Fibroblast of lung (primary cell): ENCODE data around the gene RNF175. TPM values are rescaled to one million over a fixed set of nuclear protein-coding genes. Genes with fewer than 3 reads are reported as not detected.

Source experiments
- DNase-seq, 2 donors: peaks; one replicate each; pipeline versions ENCODE4 v3.0.0 to v3.0.0-alpha.2; 2010; ENCODE audit warnings: low read depth in 2 of 2
- H2AFZ ChIP-seq: 2 replicates; pipeline ENCODE4 v1.5.1; 2012; ENCODE audit warnings: low read length, control low read depth, inconsistent platforms
- H3K27ac ChIP-seq: 2 replicates; pipeline ENCODE4 v1.5.1; 2011; ENCODE audit warnings: low read length, control low read depth; ENCODE audit not compliant: insufficient read depth
- H3K27me3 ChIP-seq: 2 replicates; pipeline ENCODE4 v1.5.1; 2011; ENCODE audit warnings: mild to moderate bottlenecking, low read length; ENCODE audit not compliant: control insufficient read depth, insufficient read depth
- H3K36me3 ChIP-seq: 2 replicates; pipeline ENCODE4 v1.5.1; 2011; ENCODE audit warnings: low read length; ENCODE audit not compliant: control insufficient read depth, insufficient read depth
- H3K4me1 ChIP-seq: 2 replicates; pipeline ENCODE4 v1.5.1; 2011; ENCODE audit warnings: low read length; ENCODE audit not compliant: control insufficient read depth, insufficient read depth; ENCODE audit errors: extremely low read depth
- H3K4me2 ChIP-seq: 2 replicates; pipeline ENCODE4 v1.5.1; 2011; ENCODE audit warnings: low read length, control low read depth; ENCODE audit not compliant: insufficient read depth; ENCODE audit errors: extremely low read depth
- H3K4me3 ChIP-seq, 4 experiments: fragments of 200-600 bp in 1 of 4; sonication (generic) in 1 of 4; replicated peaks in 1 of 4; 2 replicates each; pipeline ENCODE4 v1.5.1; 2011 to 2016; ENCODE audit warnings: low read length in 4 of 4, low read depth in 3 of 4, mild to moderate bottlenecking in 3 of 4, control low read depth in 2 of 4, inconsistent platforms in 1 of 4, mixed read lengths in 1 of 4; ENCODE audit not compliant: insufficient read depth in 1 of 4; ENCODE audit errors: control extremely low read depth in 1 of 4
- H3K79me2 ChIP-seq: 2 replicates; pipeline ENCODE4 v1.5.1; 2012; ENCODE audit warnings: mild to moderate bottlenecking, low read length, inconsistent platforms; ENCODE audit not compliant: control insufficient read depth, insufficient read depth
- H3K9ac ChIP-seq: 2 replicates; pipeline ENCODE4 v1.5.1; 2011; ENCODE audit warnings: mild to moderate bottlenecking, low read length, control low read depth; ENCODE audit not compliant: insufficient read depth
- H3K9me3 ChIP-seq: 2 replicates; pipeline ENCODE4 v1.5.1; 2012; ENCODE audit warnings: low read depth, low read length; ENCODE audit not compliant: control insufficient read depth, insufficient read depth
- H4K20me1 ChIP-seq: 2 replicates; pipeline ENCODE4 v1.5.1; 2011; ENCODE audit warnings: low read length; ENCODE audit not compliant: control insufficient read depth, insufficient read depth; ENCODE audit errors: extremely low read depth
- EZH2 ChIP-seq: IDR thresholded peaks from 2 replicates; pipeline ENCODE4 v1.5.1; 2012; ENCODE audit warnings: low read length, control low read depth, mild to moderate bottlenecking; ENCODE audit errors: missing control alignments
- polyA plus RNA-seq, 2 donors: library from polyadenylated mRNA; depleted of rRNA in 1 of 2; stranded (reverse) in 1 of 2; unstranded in 1 of 2; fragments of >200 nt; gene quantifications; 2 replicates each; pipeline ENCODE4 v1.2.1, GENCODE V29; 2011 to 2012; ENCODE audit warnings: missing spikeins in 1 of 2
- total RNA-seq: library from RNA; depleted of rRNA; stranded (reverse); fragments of >200 nt; gene quantifications from 2 replicates; pipeline ENCODE4 v1.2.1, GENCODE V29; 2014
- TF ChIP-seq, protein P1 (sequence below), 2 donors: IDR thresholded peaks in 1 of 2; conservative IDR thresholded peaks in 1 of 2; 1 replicate in 1 of 2; 2 replicates in 1 of 2; pipeline ENCODE4 v1.5.1; 2011 to 2012; ENCODE audit warnings: low read length in 2 of 2, control low read depth in 1 of 2, inconsistent platforms in 1 of 2, low read depth in 1 of 2, mild to moderate bottlenecking in 1 of 2

RNF175 gene
- total and polyA plus RNA-seq, 2 donors (not counting 1 experiment from before 2014, with no cell fraction given) = not detected

DNA sequence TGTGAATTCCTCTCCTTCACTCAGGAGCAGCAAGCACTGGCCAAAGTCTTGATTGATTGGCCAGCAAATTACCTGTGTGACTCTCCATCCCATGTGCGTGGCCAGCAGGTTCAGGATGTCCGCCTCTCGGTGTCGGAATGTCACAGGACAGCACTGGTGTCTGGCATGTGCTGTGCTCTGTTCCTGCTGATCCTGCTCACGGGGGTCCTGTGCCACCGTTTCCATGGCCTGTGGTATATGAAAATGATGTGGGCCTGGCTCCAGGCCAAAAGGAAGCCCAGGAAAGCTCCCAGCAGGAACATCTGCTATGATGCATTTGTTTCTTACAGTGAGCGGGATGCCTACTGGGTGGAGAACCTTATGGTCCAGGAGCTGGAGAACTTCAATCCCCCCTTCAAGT is 55.3 kb downstream of the RNF175 start:
- no peaks in the 10 kb centered on the region for H3K9me3 ChIP-seq
- H3K27me3 ChIP-seq = peaks cover under 1% of the 10 kb centered on the region

DNA sequence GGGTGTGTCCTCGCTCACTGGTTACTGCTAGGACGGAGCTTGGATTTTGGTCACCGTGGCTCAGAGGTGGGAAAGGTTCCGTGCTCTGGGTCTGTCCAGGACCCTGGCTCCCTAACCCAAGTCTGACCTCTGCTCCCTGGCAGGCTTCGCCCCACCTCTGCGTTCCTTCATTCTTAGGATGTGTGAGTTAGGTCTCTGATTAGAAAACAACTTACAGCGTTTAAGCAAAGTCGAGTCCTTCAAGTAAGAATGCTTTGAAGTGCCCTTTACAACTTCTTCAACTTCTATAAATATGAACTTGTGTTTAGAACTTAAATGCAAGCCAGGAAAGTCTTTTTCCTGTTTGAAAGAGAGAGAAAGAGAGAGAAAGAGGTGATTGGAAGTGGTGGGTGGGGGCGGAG is 74.9 kb downstream of the RNF175 start:
- H3K9ac ChIP-seq = no peak overlapping the region
- peaks cover 24% of the 10 kb centered on the region for H3K27me3 ChIP-seq
- H3K9me3 ChIP-seq = no peaks in the 10 kb centered on the region
- no peak for DNase-seq
- peak overlapping the region; percentile 94 for H3K4me2 ChIP-seq
- H3K4me3 ChIP-seq = peak overlapping the region in 3 of 4 experiments; percentile 32 to 59 (median 55)
- H3K79me2 ChIP-seq = no peaks in the 10 kb centered on the region
- H3K4me1 ChIP-seq = no peaks in the 10 kb centered on the region
- H3K27ac ChIP-seq = no peak overlapping the region
- peak; percentile 79 for TF ChIP-seq EZH2
- TF ChIP-seq, protein P1, sequence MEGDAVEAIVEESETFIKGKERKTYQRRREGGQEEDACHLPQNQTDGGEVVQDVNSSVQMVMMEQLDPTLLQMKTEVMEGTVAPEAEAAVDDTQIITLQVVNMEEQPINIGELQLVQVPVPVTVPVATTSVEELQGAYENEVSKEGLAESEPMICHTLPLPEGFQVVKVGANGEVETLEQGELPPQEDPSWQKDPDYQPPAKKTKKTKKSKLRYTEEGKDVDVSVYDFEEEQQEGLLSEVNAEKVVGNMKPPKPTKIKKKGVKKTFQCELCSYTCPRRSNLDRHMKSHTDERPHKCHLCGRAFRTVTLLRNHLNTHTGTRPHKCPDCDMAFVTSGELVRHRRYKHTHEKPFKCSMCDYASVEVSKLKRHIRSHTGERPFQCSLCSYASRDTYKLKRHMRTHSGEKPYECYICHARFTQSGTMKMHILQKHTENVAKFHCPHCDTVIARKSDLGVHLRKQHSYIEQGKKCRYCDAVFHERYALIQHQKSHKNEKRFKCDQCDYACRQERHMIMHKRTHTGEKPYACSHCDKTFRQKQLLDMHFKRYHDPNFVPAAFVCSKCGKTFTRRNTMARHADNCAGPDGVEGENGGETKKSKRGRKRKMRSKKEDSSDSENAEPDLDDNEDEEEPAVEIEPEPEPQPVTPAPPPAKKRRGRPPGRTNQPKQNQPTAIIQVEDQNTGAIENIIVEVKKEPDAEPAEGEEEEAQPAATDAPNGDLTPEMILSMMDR (conservative IDR thresholded peaks at IDR 0.05 in 1 of 2, IDR thresholded peaks at IDR 0.05 in 1 of 2; ENCODE audit: low read depth in 1 of 2, low read length in 2 of 2) = no peak
- peak overlapping the region; percentile 40 for H2AFZ ChIP-seq
- no peaks in the 10 kb centered on the region for H3K36me3 ChIP-seq
- no peaks in the 10 kb centered on the region for H4K20me1 ChIP-seq

More for the DNA sequence above, 55.3 kb downstream of the RNF175 start:
- no peak for DNase-seq
- Histone ChIP-seq H3K79me2 (no peaks in the 10 kb centered on the region), H3K4me3 (no peak overlapping the region), H2AFZ (no peak overlapping the region), H3K27ac (no peak overlapping the region), H4K20me1 (no peaks in the 10 kb centered on the region), H3K4me2 (no peak overlapping the region), H3K36me3 (no peaks in the 10 kb centered on the region), H3K9ac (no peak overlapping the region), H3K4me1 (no peaks in the 10 kb centered on the region)
- no peak for TF ChIP-seq EZH2
- TF ChIP-seq, protein P1 (conservative IDR thresholded peaks at IDR 0.05 in 1 of 2, IDR thresholded peaks at IDR 0.05 in 1 of 2; ENCODE audit: low read depth in 1 of 2, low read length in 2 of 2) = no peak

DNA sequence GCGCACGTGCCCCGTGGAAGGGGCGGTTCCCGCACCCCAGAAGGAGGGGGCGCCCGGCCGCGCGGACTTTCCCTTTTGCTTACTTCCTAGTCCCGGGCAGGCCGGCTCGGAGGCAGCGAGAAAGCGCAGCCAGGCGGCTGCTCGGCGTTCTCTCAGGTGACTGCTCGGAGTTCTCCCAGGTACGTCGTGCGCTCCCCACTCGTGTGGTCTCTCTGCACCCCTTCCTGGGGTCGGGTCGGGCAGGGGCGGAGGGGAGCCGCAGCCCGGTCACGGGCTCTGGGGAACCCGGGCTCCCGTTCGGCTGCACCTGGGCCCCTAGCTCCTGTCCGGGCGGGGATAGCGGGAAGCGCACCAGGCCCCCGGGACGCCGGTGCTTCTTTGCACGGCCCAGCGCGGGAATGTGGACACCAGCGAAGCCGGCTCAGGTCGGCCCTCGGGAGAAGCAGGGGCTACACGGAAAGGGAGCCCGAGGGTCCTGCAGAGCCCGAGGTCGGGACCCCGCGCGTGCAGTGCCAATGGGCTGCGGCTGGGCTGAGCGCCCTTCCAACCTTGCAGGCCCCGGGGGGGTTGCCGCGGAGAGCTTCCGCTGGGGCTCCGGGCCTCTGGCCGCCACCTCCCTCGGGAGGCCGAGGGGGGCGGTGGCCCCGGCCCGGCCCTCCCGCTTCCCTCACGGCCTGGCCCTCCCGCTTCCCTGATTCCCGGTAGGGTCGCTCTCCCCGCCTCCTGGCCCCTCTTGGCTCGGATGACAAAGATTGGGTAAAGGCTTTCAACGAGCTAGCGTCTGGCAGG is 75.4 kb downstream of the RNF175 start, which contains the start of gene TLR2:
Gene TLR2 (plus strand): TSS at position 99 of the 789 bp plus-strand sequence. CDS start 18,628 bp downstream, outside the sequence.
- TF ChIP-seq, protein P1 (conservative IDR thresholded peaks at IDR 0.05 in 1 of 2, IDR thresholded peaks at IDR 0.05 in 1 of 2; ENCODE audit: low read depth in 1 of 2, low read length in 2 of 2) = no peak
- peak; percentile 8 for TF ChIP-seq EZH2
- Histone ChIP-seq H2AFZ (peak within 1 kb of the TSS; percentile 40), H3K4me2 (peak within 1 kb of the TSS; percentile 94), H3K4me1 (no peaks in the 10 kb centered on the region), H3K36me3 (no peaks in the 10 kb centered on the region), H3K9ac (no peak within 1 kb of the TSS), H3K27ac (no peak within 1 kb of the TSS), H4K20me1 (no peaks in the 10 kb centered on the region), H3K4me3 (peak within 1 kb of the TSS; percentile 32 to 59 (median 46)), H3K27me3 (peaks cover 24% of the 10 kb centered on the region), H3K9me3 (no peaks in the 10 kb centered on the region), H3K79me2 (no peaks in the 10 kb centered on the region)
- peak in 1 of 2 donors; percentile 7 for DNase-seq
